ENCODE measurements around the gene LY6G5B. TPM values are rescaled to one million over a fixed set of nuclear protein-coding genes. Genes with fewer than 3 reads are reported as not detected.

The LY6G5B gene
- total RNA-seq, 2 experiments from 2014 or later, result 17.6 to 21.4 TPM

DNA sequence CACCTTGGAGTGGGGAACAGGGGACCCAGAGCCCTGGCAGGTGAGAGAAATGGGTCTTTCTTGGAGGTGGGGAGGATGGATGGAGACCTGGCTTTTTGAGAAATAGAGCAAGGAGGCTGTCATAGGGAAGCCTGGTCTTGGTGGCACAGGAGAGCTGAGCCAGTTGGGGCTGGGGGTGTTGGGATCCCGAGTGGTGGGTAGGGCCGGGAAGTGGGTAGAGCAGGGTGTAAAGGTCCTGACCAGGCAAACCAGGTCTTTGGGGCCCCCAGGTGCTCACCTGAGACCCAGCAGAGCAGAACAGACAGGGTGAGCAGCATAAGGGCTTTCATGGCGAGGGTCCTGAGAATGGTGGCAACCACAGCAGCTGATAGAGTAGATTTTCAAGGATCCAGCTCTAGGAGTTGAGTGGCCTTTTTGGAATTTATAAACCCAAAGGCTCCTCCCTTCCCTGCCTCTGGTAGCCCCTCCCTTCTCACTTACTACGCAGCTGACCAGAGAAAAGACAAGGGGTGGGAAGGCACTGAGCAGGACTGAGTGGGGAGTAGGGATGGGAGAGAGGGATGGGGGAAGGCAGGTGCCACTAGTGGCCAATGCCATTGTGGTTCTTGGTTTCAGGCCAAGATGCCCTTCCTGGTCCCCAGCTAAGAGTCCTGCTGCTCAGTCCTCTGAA lies 51.7 kb downstream of the LY6G5B start, which contains the start of gene LY6G6C:
Gene LY6G6C, minus strand, starts transcription at position 396 of the 670 bp plus-strand sequence. Its CDS starts 67 bp downstream, at position 329.
- no peaks in the 10 kb centered on the region for H3K9me3 Mint-ChIP-seq
- DNase-seq, result no peak
- H3K4me1 Mint-ChIP-seq, result peaks cover 9% of the 10 kb centered on the region
- no peaks in the 10 kb centered on the region for H3K27me3 Mint-ChIP-seq
- peaks cover 4% of the 10 kb centered on the region for H3K36me3 Mint-ChIP-seq
- H3K27ac Mint-ChIP-seq, result no peak within 1 kb of the TSS
- no peak within 1 kb of the TSS for H3K4me3 Mint-ChIP-seq

DNA sequence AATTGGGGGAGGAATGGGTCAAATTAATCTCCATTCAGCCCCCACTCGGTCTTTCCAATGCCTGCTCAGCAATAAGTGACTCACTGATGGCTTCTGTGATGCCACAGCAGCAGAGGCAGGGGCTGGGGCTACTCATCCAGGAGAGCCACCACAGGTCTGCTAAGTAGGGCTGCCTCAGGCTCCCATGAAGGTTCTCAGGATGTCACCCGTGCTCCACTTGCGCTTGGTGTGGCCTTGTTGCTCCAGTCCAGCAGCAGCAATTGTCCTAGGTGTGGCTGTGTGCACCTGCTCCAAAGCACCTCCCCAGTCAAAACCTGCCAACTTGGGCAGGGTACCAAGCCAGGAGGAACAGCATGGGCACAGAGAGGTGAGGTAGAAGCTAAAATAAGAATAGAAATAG lies 52.4 kb downstream of the LY6G5B start:
- Mint-ChIP-seq H3K4me3 (no peak overlapping the region), H3K36me3 (peaks cover 4% of the 10 kb centered on the region), H3K27ac (no peak overlapping the region), H3K9me3 (no peaks in the 10 kb centered on the region), H3K27me3 (no peaks in the 10 kb centered on the region), H3K4me1 (peaks cover 16% of the 10 kb centered on the region)
- no peak for DNase-seq

Other genes with a start within 250 kb of the LY6G5B start
- gene MICB, start 171.8 kb upstream of the LY6G5B start, total RNA-seq, result 10 to 100 TPM; 17.7 to 18.5 TPM
- not detected for gene MCCD1, start 141.0 kb upstream of the LY6G5B start, total RNA-seq
- 100 to 1,000 TPM; 570 to 580 TPM for gene DDX39B, start 128.0 kb upstream of the LY6G5B start, total RNA-seq
- 1 to 10 TPM; 1.0 to 1.5 TPM for gene ATP6V1G2, start 123.4 kb upstream of the LY6G5B start, total RNA-seq
- gene NFKBIL1, start 122.4 kb upstream of the LY6G5B start, total RNA-seq, result 10 to 100 TPM; 10.6 TPM
- gene LTA, start 97.7 kb upstream of the LY6G5B start, total RNA-seq, result 100 to 1,000 TPM; 328 to 335 TPM
- 100 to 1,000 TPM; 114 to 115 TPM for gene TNF, start 94.4 kb upstream of the LY6G5B start, total RNA-seq
- 100 to 1,000 TPM; 273 TPM for gene LTB, start 87.6 kb upstream of the LY6G5B start, total RNA-seq
- gene LST1, start 83.7 kb upstream of the LY6G5B start, total RNA-seq, result 10 to 100 TPM; 29.1 TPM
- gene NCR3, start 77.0 kb upstream of the LY6G5B start, total RNA-seq, result 10 to 100 TPM; 28.7 to 31.2 TPM
- gene AIF1, start 54.7 kb upstream of the LY6G5B start, total RNA-seq, result 100 to 1,000 TPM; 150 to 157 TPM
- 100 to 1,000 TPM; 244 to 252 TPM for gene PRRC2A, start 49.3 kb upstream of the LY6G5B start, total RNA-seq
- 100 to 1,000 TPM; 244 to 246 TPM for gene BAG6, start 17.3 kb upstream of the LY6G5B start, total RNA-seq
- 1 to 10 TPM; 5.1 to 5.7 TPM for gene APOM, start 14.1 kb upstream of the LY6G5B start, total RNA-seq
- gene C6orf47, start 9.2 kb upstream of the LY6G5B start, total RNA-seq, result 10 to 100 TPM; 10.8 to 11.1 TPM
- 10 to 100 TPM; 33.3 to 37.0 TPM for gene GPANK1, start 5.0 kb upstream of the LY6G5B start, total RNA-seq
- gene CSNK2B, start 3.9 kb upstream of the LY6G5B start, total RNA-seq, result 100 to 1,000 TPM; 297 to 307 TPM
- 1 to 10 TPM; 2.3 to 2.4 TPM for gene LY6G5C, start 11.1 kb downstream of the LY6G5B start, total RNA-seq
- 10 to 100 TPM; 33.3 to 35.8 TPM for gene ABHD16A, start 33.3 kb downstream of the LY6G5B start, total RNA-seq
- not detected for gene LY6G6F, start 36.9 kb downstream of the LY6G5B start, total RNA-seq
- gene LY6G6D, start 45.4 kb downstream of the LY6G5B start, total RNA-seq, result not detected
- not detected for gene LY6G6C, start 51.8 kb downstream of the LY6G5B start, total RNA-seq
- gene MPIG6B, start 53.4 kb downstream of the LY6G5B start, total RNA-seq, result under 1 TPM; 0.16 to 0.56 TPM
- 1 to 10 TPM; 3.5 to 3.8 TPM for gene DDAH2, start 59.3 kb downstream of the LY6G5B start, total RNA-seq
- 100 to 1,000 TPM; 328 to 329 TPM for gene CLIC1, start 66.6 kb downstream of the LY6G5B start, total RNA-seq
- 10 to 100 TPM; 48.1 to 53.4 TPM for gene MSH5, start 70.0 kb downstream of the LY6G5B start, total RNA-seq
- gene SAPCD1, start 92.7 kb downstream of the LY6G5B start, total RNA-seq, result 1 to 10 TPM; 7.6 to 9.5 TPM
- gene VWA7, start 107.4 kb downstream of the LY6G5B start, total RNA-seq, result 1 to 10 TPM; 1.6 to 1.7 TPM
- gene VARS1, start 125.8 kb downstream of the LY6G5B start, total RNA-seq, result 100 to 1,000 TPM; 176 to 181 TPM
- 100 to 1,000 TPM; 145 TPM for gene LSM2, start 137.0 kb downstream of the LY6G5B start, total RNA-seq
- gene HSPA1L, start 145.3 kb downstream of the LY6G5B start, total RNA-seq, result 1 to 10 TPM; 1.2 to 1.5 TPM
- gene HSPA1A, start 145.6 kb downstream of the LY6G5B start, total RNA-seq, result 10 to 100 TPM; 24.3 to 24.8 TPM
- gene HSPA1B, start 157.8 kb downstream of the LY6G5B start, total RNA-seq, result 10 to 100 TPM; 21.6 to 24.3 TPM
- gene NEU1, start 192.8 kb downstream of the LY6G5B start, total RNA-seq, result 10 to 100 TPM; 12.4 to 12.9 TPM
- under 1 TPM in 1 of 2 experiments, not detected in 1; 0.30 TPM for gene SLC44A4, start 209.0 kb downstream of the LY6G5B start, total RNA-seq
- 10 to 100 TPM; 63.4 to 64.0 TPM for gene EHMT2, start 227.7 kb downstream of the LY6G5B start, total RNA-seq
- gene ZBTB12, start 232.1 kb downstream of the LY6G5B start, total RNA-seq, result 1 to 10 TPM; 3.1 to 3.2 TPM